Dendritic cell treated with granulocyte-macrophage colony-stimulating factor and Interleukin-4, amounts not matched to agents 40 ng/mL and 50 ng/mL, for 4 days (primary cell): ENCODE results near the gene WDR45B.
"Not testable (repeated sequence)": the region's sequence is repeated elsewhere in the genome, so short reads cannot be mapped to it uniquely, and the experiment has no call there.

ENCODE experiments used
- H3K27ac Mint-ChIP-seq: one replicate; pipeline ENCODE4 v1.8.0; 2022; ENCODE audit warnings: mild to moderate bottlenecking, mixed read lengths
- H3K27me3 Mint-ChIP-seq: one replicate; pipeline ENCODE4 v1.8.0; 2022; ENCODE audit warnings: mild to moderate bottlenecking, mixed read lengths
- H3K36me3 Mint-ChIP-seq: one replicate; pipeline ENCODE4 v1.8.0; 2022; ENCODE audit warnings: low read depth, mixed read lengths
- H3K4me1 Mint-ChIP-seq: one replicate; pipeline ENCODE4 v1.8.0; 2022; ENCODE audit warnings: low read depth, mixed read lengths
- H3K4me3 Mint-ChIP-seq: one replicate; pipeline ENCODE4 v1.8.0; 2022; ENCODE audit warnings: mild to moderate bottlenecking, moderate library complexity, mixed read lengths
- H3K9me3 Mint-ChIP-seq: one replicate; pipeline ENCODE4 v1.8.0; 2022; ENCODE audit warnings: mixed read lengths
- intact Hi-C: fragments of 100-400 bp; cut with micrococcal nuclease; formaldehyde crosslinking; loops from one replicate; pipeline ENCODE4 v1.15.0; 2022

The WDR45B gene

GRCh38 chr17:82589851-82590180, 58.4 kb downstream of the WDR45B start:
- H3K27ac Mint-ChIP-seq = no peak overlapping the region
- no peak overlapping the region for H3K4me3 Mint-ChIP-seq
- H3K36me3 Mint-ChIP-seq = peaks cover 59% of the 10 kb centered on the region
- intact Hi-C loops = no loop called here
- H3K9me3 Mint-ChIP-seq = no peaks in the 10 kb centered on the region
- H3K27me3 Mint-ChIP-seq = no peaks in the 10 kb centered on the region
- H3K4me1 Mint-ChIP-seq = peaks cover 43% of the 10 kb centered on the region

DNA sequence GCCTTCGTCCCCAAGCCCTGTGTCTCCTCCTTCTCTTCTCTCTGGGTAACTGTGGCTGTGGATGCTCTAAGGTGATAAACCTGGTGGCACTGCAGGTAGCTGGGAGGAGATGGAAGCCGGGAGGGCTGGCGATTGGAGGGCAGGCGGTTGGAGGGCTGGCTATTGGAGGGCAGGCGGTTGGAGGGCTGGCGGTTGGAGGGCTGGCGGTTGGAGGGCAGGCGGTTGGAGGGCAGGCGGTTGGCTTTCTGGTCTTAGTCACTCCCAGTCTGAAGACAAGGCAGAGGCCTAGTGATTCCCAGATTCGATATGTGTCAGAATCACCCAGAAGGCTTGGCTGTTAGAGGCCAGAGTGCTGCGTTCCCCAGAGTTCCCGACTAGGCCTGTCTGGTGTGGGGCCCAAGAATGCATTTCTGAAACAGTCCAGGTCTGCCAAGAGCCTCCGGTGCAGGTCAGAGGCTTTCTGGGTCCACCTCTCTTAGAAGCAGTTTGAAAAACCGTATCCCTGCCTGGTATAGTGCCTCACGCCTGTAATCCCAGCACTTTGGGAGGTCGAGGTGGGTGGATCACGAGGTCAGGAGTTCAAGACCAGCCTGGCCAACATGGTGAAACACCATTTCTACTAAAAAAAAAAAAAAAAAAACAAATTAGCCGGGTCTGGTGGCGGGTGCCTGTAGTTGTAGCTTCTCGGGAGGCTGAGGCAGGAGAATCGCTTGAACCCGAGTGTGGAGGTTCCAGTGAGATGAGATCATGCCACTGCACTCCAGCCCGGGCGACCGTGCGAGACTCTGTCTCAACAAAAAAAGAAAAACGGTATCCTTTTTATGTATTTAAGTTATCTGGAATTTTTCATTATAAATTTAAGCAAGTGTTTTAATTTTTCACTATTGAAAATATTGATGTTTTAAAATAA, 59.7 kb downstream of the WDR45B start:
- Mint-ChIP-seq H3K27ac (peak overlapping the region; percentile 52), H3K4me3 (no peak overlapping the region), H3K9me3 (no peaks in the 10 kb centered on the region), H3K27me3 (no peaks in the 10 kb centered on the region), H3K36me3 (peaks cover 59% of the 10 kb centered on the region), H3K4me1 (peaks cover 36% of the 10 kb centered on the region)
- intact Hi-C loops = no loop called here

DNA sequence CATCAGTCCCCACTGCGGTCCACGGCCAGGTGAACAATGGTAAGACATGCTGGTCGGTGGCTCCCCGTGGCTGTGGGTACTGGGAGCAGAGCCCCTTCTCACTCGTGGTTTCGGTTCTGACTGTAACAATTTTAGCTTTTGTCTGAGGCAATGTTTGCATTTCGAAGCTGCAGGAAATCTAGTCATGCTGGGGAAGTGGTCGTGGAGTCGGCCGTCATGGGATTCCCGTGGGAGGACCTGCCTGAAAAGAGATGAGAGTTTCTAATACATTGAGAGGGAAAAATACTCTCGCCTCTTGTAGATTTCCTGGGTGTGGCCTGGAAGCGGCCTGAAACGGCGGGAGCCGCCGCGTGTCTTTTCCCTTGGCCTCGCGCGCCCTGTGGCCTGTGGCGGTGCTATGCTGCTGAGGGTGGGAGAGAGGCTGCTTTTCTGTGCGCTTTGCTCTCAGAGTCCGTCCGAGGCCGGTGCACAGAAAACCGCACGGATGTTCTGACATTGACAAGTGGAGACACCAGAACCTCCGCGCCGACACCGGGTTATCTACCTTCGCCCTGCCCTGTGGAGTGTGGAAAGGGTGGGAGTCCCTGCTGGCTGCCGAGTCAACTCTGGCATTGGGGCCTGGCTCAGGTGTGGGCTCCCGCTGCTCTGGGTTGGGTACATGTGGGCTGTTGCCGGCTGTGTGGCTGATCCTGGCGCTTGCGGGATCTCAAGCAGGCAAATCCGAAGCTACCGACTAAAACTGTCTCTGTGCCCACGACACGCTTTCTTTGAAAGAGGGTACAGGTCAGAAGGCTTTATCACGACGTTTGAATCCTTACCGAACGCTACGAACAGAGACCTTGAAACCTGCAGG, 60.8 kb downstream of the WDR45B start:
- peaks cover 63% of the 10 kb centered on the region for H3K36me3 Mint-ChIP-seq
- peak overlapping the region; percentile 52 for H3K27ac Mint-ChIP-seq
- peaks cover 28% of the 10 kb centered on the region for H3K4me1 Mint-ChIP-seq
- no peaks in the 10 kb centered on the region for H3K9me3 Mint-ChIP-seq
- H3K27me3 Mint-ChIP-seq = no peaks in the 10 kb centered on the region
- intact Hi-C loops = no loop called here
- no peak overlapping the region for H3K4me3 Mint-ChIP-seq

- Mint-ChIP-seq H3K36me3 (peaks cover 69% of the 10 kb centered on the region), H3K4me3 (no peak overlapping the region), H3K9me3 (no peaks in the 10 kb centered on the region), H3K27me3 (no peaks in the 10 kb centered on the region), H3K27ac (peak overlapping the region; percentile 30), H3K4me1 (peaks cover 28% of the 10 kb centered on the region)
- intact Hi-C loops = no loop called here
These were observed 61.5 kb downstream of the WDR45B start for GRCh38 chr17:82586576-82587233.

GRCh38 chr17:82585935-82586575, 62.2 kb downstream of the WDR45B start:
- intact Hi-C loops, H3K4me3 Mint-ChIP-seq, H3K27me3 Mint-ChIP-seq: not testable (repeated sequence)

GRCh38 chr17:82583720-82584234, 64.5 kb downstream of the WDR45B start:
- Mint-ChIP-seq H3K27ac (no peak overlapping the region), H3K9me3 (no peaks in the 10 kb centered on the region), H3K27me3 (no peaks in the 10 kb centered on the region), H3K36me3 (peaks cover 83% of the 10 kb centered on the region), H3K4me3 (no peak overlapping the region), H3K4me1 (peaks cover 28% of the 10 kb centered on the region)
- intact Hi-C loops = no loop called here

More at GRCh38 chr17:82585935-82586575, 62.2 kb downstream of the WDR45B start:
- H3K9me3 Mint-ChIP-seq, H3K27ac Mint-ChIP-seq: not testable (repeated sequence)
- peaks cover 23% of the 10 kb centered on the region for H3K4me1 Mint-ChIP-seq
- peaks cover 76% of the 10 kb centered on the region for H3K36me3 Mint-ChIP-seq

DNA sequence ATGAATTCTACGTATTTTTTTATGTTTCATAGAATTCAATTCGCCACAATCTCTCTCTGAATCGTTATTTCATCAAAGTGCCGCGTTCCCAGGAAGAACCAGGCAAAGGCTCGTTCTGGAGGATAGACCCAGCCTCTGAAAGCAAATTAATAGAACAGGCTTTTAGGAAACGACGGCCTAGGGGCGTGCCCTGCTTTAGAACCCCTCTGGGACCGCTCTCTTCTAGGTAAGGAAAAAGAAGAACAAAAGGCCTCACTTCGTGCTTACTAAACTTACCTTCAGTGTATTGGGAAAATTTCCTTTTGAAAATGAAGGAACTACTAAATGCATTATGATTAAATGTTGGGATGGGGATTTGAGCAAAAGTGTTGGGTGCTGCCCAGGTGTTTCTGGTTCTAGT, 65.5 kb downstream of the WDR45B start:
- H3K27ac Mint-ChIP-seq = no peak overlapping the region

GRCh38 chr17:82582213-82582612, 66.0 kb downstream of the WDR45B start:
- Mint-ChIP-seq H3K9me3 (no peaks in the 10 kb centered on the region), H3K4me1 (peaks cover 28% of the 10 kb centered on the region), H3K4me3 (no peak overlapping the region), H3K27me3 (no peaks in the 10 kb centered on the region), H3K36me3 (peaks cover 85% of the 10 kb centered on the region), H3K27ac (peak overlapping the region; percentile 69)
- intact Hi-C loops = no loop called here

More for the DNA sequence above, 65.5 kb downstream of the WDR45B start:
- Mint-ChIP-seq H3K36me3 (peaks cover 85% of the 10 kb centered on the region), H3K4me3 (no peak overlapping the region), H3K27me3 (no peaks in the 10 kb centered on the region), H3K4me1 (peaks cover 31% of the 10 kb centered on the region), H3K9me3 (no peaks in the 10 kb centered on the region)
- intact Hi-C loops = no loop called here

DNA sequence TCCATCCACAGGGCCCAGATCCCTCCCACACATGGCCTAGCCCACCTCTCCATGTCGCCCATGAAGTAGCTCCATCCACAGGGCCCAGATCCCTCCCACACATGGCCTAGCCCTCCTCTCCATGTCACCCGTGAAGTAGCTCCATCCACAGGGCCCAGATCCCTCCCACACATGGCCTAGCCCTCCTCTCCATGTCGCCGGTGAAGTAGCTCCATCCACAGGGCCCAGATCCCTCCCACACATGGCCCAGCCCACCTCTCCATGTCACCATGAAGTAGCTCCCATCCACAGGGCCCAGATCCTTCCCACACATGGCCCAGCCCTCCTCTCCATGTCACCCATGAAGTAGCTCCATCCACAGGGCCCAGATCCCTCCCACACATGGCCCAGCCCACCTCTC, 68.3 kb downstream of the WDR45B start:
- H3K9me3 Mint-ChIP-seq, H3K4me3 Mint-ChIP-seq, H3K27ac Mint-ChIP-seq, intact Hi-C loops, H3K27me3 Mint-ChIP-seq: not testable (repeated sequence)
- Mint-ChIP-seq H3K36me3 (peaks cover 85% of the 10 kb centered on the region), H3K4me1 (peaks cover 22% of the 10 kb centered on the region)

DNA sequence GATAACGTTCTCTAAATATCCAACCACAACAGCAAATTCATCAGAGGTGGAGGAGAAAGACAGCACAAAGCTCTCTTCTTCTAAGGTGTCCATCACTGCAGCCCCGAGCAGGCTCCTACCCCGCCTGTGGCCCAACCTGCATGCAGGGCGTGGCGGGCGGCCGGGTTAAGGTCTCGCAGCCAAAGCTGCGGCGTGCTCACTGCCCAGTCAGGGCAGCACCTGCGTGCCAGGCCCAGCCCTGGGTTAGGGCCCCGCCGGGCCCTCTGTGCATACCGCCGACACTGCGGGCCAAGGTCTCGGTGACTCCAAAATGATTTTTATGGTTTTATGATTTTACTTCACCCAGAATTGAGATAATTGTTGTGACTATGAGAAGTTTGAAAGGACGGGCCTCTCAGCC, 70.9 kb downstream of the WDR45B start:
- Mint-ChIP-seq H3K27me3 (no peaks in the 10 kb centered on the region), H3K36me3 (peaks cover 85% of the 10 kb centered on the region), H3K4me1 (peaks cover 21% of the 10 kb centered on the region), H3K27ac (no peak overlapping the region), H3K9me3 (no peaks in the 10 kb centered on the region), H3K4me3 (no peak overlapping the region)
- intact Hi-C loops = no loop called here

GRCh38 chr17:82575581-82576221, 72.5 kb downstream of the WDR45B start:
- Mint-ChIP-seq H3K36me3 (peaks cover 86% of the 10 kb centered on the region), H3K4me1 (peaks cover 13% of the 10 kb centered on the region)
- H3K9me3 Mint-ChIP-seq, H3K27me3 Mint-ChIP-seq, H3K4me3 Mint-ChIP-seq, intact Hi-C loops, H3K27ac Mint-ChIP-seq: not testable (repeated sequence)

DNA sequence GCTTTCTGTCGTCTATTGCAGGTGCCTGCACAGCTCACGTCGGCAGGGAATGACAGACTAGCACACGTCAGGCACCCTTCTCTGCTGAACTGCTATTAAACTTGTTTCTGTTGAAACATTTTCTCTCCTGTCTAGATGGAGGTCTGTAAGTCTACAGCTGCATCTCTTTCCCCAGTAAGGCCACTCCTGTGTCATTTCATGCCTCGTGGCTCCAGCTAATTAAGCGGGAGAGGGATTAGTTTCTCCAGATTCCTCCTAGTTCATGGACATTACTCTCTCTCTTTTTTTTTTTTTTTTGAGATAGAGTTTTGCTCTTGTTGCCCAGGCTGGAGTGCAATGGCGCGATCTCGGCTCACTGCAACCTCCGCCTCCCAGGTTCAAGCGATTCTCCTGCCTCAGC, 74.2 kb downstream of the WDR45B start:
- no peak overlapping the region for H3K4me3 Mint-ChIP-seq
- intact Hi-C loops = no loop called here
- H3K27ac Mint-ChIP-seq = no peak overlapping the region
- H3K4me1 Mint-ChIP-seq = peaks cover 6% of the 10 kb centered on the region
- peaks cover 100% of the 10 kb centered on the region for H3K36me3 Mint-ChIP-seq
- no peaks in the 10 kb centered on the region for H3K9me3 Mint-ChIP-seq
- H3K27me3 Mint-ChIP-seq = no peaks in the 10 kb centered on the region

DNA sequence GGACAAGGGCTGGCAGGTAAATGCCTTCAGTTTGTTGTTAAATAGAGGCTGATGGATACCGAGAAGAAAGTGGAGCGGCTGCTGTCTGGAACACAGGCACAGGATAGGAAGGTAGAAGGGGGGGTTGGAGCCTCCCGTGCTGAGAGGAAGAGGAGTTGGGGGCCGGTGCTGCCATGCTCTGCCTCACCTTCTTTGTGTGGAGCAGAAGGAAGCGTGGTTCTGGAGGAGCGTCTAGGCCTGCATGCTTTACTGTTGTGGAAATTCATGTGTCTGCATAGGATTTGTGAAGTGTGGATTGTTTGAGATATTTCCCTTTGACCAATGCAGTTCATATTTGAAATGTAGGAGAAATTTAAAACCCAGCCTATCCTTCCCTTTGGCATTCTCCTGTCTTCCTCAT, 76.4 kb downstream of the WDR45B start:
- Mint-ChIP-seq H3K4me1 (no peaks in the 10 kb centered on the region), H3K27me3 (no peaks in the 10 kb centered on the region), H3K36me3 (peaks cover 100% of the 10 kb centered on the region), H3K9me3 (no peaks in the 10 kb centered on the region), H3K27ac (no peak overlapping the region), H3K4me3 (no peak overlapping the region)
- intact Hi-C loops = no loop called here
